GM12874 (cell line): ENCODE results near the gene CNNM4.
A peak's percentile ranks its signal among the peaks of the same experiment; 100 is the strongest.

ENCODE experiments used
- CTCF ChIP-seq: IDR thresholded peaks from 2 replicates; pipeline ENCODE4 v1.5.1; 2011; ENCODE audit warnings: low read depth, mild to moderate bottlenecking, control low read depth, low read length, moderate library complexity; ENCODE audit not compliant: insufficient read depth

The CNNM4 gene

GRCh38 chr2:96819128-96819875, 58.6 kb downstream of the CNNM4 start:
- no peak for TF ChIP-seq CTCF

GRCh38 chr2:96819876-96820511, 59.3 kb downstream of the CNNM4 start:
- TF ChIP-seq CTCF: 0 out of 2 replicates have a peak, but pooled peaks have one; percentile 1

- no peak for TF ChIP-seq CTCF
These were observed 60.5 kb downstream of the CNNM4 start for GRCh38 chr2:96821113-96821675.

GRCh38 chr2:96822786-96823185, 62.1 kb downstream of the CNNM4 start:
- TF ChIP-seq CTCF: no peak

- no peak for TF ChIP-seq CTCF
These were observed 62.5 kb downstream of the CNNM4 start for GRCh38 chr2:96823198-96823597.

- TF ChIP-seq CTCF: no peak
These were observed 63.6 kb downstream of the CNNM4 start for GRCh38 chr2:96824079-96824870.

GRCh38 chr2:96825057-96825456, 64.4 kb downstream of the CNNM4 start:
- no peak for TF ChIP-seq CTCF
